ENCODE results near the gene PZP. TPM values are rescaled to one million over a fixed set of nuclear protein-coding genes. Genes with fewer than 3 reads are reported as not detected.

PZP gene
- total and polyA plus RNA-seq, 2 of the 8 experiments (the other 6 are each of a cell fraction or from before 2014, with no cell fraction given): 0.08 TPM; not detected in 1

GRCh38 chr12:9120487-9121184, 87.6 kb downstream of the PZP start (continued):
- TF ChIP-seq, protein P1, sequence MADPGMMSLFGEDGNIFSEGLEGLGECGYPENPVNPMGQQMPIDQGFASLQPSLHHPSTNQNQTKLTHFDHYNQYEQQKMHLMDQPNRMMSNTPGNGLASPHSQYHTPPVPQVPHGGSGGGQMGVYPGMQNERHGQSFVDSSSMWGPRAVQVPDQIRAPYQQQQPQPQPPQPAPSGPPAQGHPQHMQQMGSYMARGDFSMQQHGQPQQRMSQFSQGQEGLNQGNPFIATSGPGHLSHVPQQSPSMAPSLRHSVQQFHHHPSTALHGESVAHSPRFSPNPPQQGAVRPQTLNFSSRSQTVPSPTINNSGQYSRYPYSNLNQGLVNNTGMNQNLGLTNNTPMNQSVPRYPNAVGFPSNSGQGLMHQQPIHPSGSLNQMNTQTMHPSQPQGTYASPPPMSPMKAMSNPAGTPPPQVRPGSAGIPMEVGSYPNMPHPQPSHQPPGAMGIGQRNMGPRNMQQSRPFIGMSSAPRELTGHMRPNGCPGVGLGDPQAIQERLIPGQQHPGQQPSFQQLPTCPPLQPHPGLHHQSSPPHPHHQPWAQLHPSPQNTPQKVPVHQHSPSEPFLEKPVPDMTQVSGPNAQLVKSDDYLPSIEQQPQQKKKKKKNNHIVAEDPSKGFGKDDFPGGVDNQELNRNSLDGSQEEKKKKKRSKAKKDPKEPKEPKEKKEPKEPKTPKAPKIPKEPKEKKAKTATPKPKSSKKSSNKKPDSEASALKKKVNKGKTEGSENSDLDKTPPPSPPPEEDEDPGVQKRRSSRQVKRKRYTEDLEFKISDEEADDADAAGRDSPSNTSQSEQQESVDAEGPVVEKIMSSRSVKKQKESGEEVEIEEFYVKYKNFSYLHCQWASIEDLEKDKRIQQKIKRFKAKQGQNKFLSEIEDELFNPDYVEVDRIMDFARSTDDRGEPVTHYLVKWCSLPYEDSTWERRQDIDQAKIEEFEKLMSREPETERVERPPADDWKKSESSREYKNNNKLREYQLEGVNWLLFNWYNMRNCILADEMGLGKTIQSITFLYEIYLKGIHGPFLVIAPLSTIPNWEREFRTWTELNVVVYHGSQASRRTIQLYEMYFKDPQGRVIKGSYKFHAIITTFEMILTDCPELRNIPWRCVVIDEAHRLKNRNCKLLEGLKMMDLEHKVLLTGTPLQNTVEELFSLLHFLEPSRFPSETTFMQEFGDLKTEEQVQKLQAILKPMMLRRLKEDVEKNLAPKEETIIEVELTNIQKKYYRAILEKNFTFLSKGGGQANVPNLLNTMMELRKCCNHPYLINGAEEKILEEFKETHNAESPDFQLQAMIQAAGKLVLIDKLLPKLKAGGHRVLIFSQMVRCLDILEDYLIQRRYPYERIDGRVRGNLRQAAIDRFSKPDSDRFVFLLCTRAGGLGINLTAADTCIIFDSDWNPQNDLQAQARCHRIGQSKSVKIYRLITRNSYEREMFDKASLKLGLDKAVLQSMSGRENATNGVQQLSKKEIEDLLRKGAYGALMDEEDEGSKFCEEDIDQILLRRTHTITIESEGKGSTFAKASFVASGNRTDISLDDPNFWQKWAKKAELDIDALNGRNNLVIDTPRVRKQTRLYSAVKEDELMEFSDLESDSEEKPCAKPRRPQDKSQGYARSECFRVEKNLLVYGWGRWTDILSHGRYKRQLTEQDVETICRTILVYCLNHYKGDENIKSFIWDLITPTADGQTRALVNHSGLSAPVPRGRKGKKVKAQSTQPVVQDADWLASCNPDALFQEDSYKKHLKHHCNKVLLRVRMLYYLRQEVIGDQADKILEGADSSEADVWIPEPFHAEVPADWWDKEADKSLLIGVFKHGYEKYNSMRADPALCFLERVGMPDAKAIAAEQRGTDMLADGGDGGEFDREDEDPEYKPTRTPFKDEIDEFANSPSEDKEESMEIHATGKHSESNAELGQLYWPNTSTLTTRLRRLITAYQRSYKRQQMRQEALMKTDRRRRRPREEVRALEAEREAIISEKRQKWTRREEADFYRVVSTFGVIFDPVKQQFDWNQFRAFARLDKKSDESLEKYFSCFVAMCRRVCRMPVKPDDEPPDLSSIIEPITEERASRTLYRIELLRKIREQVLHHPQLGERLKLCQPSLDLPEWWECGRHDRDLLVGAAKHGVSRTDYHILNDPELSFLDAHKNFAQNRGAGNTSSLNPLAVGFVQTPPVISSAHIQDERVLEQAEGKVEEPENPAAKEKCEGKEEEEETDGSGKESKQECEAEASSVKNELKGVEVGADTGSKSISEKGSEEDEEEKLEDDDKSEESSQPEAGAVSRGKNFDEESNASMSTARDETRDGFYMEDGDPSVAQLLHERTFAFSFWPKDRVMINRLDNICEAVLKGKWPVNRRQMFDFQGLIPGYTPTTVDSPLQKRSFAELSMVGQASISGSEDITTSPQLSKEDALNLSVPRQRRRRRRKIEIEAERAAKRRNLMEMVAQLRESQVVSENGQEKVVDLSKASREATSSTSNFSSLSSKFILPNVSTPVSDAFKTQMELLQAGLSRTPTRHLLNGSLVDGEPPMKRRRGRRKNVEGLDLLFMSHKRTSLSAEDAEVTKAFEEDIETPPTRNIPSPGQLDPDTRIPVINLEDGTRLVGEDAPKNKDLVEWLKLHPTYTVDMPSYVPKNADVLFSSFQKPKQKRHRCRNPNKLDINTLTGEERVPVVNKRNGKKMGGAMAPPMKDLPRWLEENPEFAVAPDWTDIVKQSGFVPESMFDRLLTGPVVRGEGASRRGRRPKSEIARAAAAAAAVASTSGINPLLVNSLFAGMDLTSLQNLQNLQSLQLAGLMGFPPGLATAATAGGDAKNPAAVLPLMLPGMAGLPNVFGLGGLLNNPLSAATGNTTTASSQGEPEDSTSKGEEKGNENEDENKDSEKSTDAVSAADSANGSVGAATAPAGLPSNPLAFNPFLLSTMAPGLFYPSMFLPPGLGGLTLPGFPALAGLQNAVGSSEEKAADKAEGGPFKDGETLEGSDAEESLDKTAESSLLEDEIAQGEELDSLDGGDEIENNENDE (IDR thresholded peaks at IDR 0.05; ENCODE audit: insufficient replicate concordance, low read length): no peak
- TF ChIP-seq, protein P2, sequence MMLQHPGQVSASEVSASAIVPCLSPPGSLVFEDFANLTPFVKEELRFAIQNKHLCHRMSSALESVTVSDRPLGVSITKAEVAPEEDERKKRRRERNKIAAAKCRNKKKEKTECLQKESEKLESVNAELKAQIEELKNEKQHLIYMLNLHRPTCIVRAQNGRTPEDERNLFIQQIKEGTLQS (IDR thresholded peaks at IDR 0.05; ENCODE audit: insufficient read depth, low read depth, low read length): no peak
- TF ChIP-seq RNF2 (IDR thresholded peaks at IDR 0.05; ENCODE audit: borderline replicate concordance, low read depth, low read length, missing control alignments, poor library complexity, severe bottlenecking) (no peak), RBBP5 (IDR thresholded peaks at IDR 0.05; ENCODE audit: borderline replicate concordance, low read depth, low read length) (no peak), USF2 (IDR thresholded peaks at IDR 0.05; ENCODE audit: low read length) (no peak), SIRT6 (IDR thresholded peaks at IDR 0.05; ENCODE audit: low read length) (no peak)
- TF ChIP-seq, protein P3, sequence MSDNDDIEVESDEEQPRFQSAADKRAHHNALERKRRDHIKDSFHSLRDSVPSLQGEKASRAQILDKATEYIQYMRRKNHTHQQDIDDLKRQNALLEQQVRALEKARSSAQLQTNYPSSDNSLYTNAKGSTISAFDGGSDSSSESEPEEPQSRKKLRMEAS (IDR thresholded peaks at IDR 0.05): no peak
